Stimulated activated CD4-positive, alpha-beta T cell treated with anti-CD3 and anti-CD28 coated beads, TNF-alpha, amount 100 ng/mL, for 24 hours (primary cell): Measurements from ENCODE around the gene ROPN1L.

Experiments used
- DNase-seq, 3 experiments: peaks; one replicate each; pipeline ENCODE4 v3.0.0-alpha.2; 2020; ENCODE audit warnings: low read depth in 3 of 3

ROPN1L gene

GRCh38 chr5:10457682-10458574 is 16.2 kb downstream of the ROPN1L start:
- no peak for DNase-seq

DNA sequence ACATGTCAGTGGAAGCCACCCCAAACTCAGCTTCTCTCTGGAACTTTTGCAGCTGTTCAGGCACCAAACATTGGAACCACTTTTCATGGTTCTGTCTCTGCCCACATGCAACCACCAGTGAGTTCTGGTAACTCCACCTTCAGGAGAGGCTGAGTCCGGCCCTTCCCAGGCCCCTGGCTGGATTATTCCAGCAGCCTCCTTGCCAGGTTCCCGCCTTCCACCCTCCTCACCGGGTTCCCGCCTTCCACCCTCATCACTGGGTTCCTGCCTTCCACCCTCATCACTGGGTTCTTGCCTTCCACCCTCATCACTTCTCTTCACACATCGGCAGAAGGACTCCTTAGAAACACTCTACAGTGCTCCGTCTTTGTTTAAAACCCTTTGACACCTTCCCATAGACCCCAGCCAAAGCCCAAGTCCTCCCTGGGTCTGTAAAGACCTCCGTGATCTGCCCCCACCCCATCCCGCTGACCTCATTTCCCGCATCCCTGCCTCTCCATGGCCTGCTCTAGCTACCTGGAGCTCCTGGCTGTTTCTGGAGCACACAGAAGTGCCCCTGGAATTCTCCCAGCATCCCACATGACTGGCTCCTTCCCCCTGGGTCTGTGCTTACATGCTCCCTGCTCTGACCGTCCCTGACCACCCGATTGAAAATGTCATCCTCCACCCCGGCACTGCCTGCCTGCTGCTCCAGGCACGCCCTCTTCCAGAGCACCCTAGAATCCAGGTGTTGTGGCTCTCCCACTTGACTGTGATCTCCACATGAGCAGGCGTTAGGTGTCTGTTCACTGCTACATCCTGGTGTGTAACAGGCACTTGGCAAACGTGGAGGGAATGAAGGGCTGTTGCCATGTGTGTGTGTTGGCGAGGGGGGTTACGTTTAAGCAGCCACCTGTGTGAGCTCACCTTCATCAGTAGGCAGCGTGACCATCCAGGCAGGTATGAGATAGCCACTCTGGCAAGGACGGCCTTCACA is 17.7 kb downstream of the ROPN1L start:
- DNase-seq, result no peak

- DNase-seq, result no peak
These were observed 18.7 kb downstream of the ROPN1L start for GRCh38 chr5:10460252-10460906.

- no peak for DNase-seq
These were observed 19.4 kb downstream of the ROPN1L start for GRCh38 chr5:10461041-10461440.

- DNase-seq, result no peak
These were observed 20.4 kb downstream of the ROPN1L start for GRCh38 chr5:10461904-10462555.

- DNase-seq, result no peak
These were observed 21.9 kb downstream of the ROPN1L start for GRCh38 chr5:10463566-10463965.

DNA sequence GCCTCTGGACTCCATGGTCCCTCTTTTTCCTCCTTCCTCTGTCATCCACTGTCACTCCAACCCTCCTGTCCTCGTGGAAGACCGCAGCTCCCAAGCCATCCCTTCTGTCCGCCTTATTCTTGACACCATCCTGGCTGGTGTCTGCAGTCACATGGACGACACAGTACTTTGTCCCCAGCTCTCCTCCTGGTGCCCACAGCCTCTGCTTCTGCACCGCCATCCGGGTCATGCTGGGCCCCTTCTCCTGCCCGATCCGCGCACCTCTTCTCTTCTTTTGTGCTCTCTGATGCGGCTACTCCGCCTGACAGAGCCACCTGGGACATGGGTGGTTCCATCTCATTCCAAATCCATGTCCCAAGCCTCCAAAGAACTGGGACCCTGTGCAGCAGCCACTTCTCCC is 22.5 kb downstream of the ROPN1L start:
- DNase-seq, result no peak

GRCh38 chr5:10465726-10466125 is 24.0 kb downstream of the ROPN1L start:
- DNase-seq, result no peak

GRCh38 chr5:10466446-10467073 is 24.9 kb downstream of the ROPN1L start:
- DNase-seq, result no peak

- no peak for DNase-seq
These were observed 25.9 kb downstream of the ROPN1L start for GRCh38 chr5:10467281-10468198.

- no peak for DNase-seq
These were observed 26.6 kb downstream of the ROPN1L start for GRCh38 chr5:10468256-10468655.

DNA sequence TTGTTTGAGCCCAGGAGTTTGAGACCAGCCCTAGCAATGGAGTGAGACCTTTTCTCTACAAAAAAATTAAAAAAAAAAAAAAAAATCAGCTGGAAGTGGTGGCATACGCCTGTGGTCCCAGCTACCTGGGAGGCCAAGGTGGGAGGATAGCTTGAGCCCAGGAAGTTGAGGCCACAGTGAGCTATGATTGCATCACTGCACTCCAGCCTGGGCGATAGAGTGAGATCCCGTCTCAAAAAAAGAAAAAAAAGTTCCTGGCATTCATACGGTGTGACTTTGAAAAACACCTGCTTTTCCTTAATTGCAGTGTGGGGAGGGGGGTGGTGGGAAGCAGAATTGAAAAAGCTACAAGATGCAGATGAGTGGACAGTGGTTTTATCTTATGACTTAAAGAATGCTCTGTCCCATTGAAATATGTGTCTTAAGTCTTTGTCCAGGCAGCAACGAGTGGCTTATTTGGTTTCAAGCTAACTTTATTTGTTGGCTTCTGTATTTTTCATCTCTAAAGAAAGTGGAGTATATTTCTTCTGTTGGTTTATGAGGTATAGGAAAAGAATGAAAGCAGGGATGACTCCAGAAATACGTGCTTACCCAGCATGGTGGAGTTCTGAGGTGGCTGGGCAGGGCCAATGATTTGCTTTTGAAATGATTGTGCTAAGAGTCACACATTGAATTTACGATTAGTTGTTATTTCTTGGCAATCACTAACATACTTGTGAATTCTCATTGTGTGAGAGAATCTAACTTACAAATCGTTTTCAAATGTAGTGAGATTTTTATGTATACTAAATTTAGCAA is 27.8 kb downstream of the ROPN1L start:
- DNase-seq, result no peak

DNA sequence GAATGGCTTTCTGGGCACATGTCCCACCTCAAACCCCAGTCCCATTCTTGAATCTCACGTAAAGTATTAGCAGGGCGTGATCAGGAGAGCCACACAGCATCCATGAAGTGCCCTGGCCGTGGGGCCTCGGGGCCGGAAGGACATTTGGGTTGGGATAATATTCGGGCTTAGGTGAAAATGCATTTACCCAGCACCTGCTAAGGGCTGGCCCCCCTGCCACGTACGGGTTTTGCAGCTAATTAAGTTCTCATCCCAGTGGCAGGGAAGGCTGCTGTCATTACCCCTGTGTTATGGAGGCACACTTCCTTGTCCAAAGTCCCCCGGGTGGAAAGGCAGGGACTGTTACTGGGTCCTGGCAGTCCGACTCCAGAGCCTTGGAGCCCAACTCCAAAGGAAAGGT is 29.0 kb downstream of the ROPN1L start:
- DNase-seq, result no peak

DNA sequence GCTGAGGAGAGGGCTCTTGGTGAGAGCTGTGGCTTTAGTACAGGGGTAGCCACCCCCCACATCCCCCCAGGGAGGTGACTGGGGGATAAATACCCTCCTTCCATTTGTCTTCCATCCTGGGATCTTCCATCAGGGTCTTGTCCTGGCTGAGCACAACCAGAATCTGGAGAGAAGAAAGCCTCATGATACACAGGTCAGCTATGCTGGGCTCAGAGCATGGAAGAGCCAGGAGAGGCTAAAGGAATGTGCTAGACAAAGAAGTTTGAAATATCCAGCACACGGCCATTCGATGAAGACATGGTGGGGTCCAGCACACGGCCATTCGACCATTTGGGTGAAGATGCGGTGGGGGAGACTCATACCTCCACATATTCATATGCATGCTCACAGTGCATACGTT is 30.0 kb downstream of the ROPN1L start:
- DNase-seq, result no peak

DNA sequence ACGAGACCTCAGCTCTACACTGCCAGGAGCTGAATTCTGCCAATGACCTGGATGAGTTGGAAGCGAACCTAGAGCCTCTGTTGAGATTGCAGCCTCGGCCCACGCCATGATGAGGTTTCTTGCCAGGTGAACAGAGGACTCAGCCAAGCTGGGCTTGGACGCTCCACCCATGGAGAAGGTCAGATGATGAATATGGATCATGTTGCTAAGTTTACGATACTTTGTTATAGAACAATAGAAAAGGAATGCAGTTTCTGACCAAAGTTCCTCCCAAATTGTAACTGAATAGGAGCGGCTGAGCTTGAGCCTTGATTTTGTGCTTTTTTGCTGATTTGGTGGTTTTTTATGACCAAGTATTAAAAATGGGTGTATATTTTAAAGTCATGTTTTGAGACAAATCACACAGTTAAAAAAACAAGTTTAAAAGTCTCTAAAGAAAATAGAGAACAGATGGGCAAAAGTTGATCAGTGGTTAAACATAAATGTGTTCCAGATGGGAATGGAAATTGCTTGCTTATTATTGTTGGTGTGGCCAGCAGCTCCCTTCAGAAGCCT is 32.9 kb downstream of the ROPN1L start:
- DNase-seq, result no peak

GRCh38 chr5:10475931-10476676 is 34.4 kb downstream of the ROPN1L start:
- DNase-seq, result no peak

DNA sequence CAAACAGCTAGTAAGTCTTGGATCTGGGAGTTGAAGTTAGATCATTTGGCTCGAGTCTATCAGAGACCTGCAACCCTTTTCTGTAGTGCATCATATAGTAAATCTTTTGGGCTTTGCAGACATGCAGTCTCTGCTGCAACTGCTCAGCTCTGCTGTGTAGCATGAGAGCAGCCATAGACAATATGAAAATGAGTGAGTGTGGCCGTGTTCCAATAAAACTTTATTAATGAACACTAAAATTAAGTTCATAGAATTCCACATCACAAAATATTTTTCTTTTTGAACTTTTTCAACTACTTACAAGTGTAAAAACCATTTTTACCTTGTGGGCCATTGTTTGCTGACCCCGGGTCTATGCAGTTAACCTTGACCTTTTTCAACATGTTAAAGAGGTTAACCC is 35.2 kb downstream of the ROPN1L start:
- DNase-seq, result no peak

GRCh38 chr5:10477943-10478342 is 36.3 kb downstream of the ROPN1L start:
- no peak for DNase-seq
